ENCODE measurements around the gene GPC1. TPM values are rescaled to one million over a fixed set of nuclear protein-coding genes. Genes with fewer than 3 reads are reported as not detected.

GPC1 gene
- total and polyA plus RNA-seq, 4 donors = 28.0 to 66.8 (median 47.5) TPM

GRCh38 chr2:240395896-240396622 is 39.4 kb upstream of the GPC1 start:
- intact Hi-C loops (cut with DNase I) = no loop called here
- H3K4me3 ChIP-seq (ENCODE audit: low read length in 2 of 2) = no peak overlapping the region
- no peaks in the 10 kb centered on the region for H3K4me1 ChIP-seq (ENCODE audit: control insufficient read depth in 1 of 2, insufficient read depth in 2 of 2, low read length in 2 of 2)
- 95 to 98% methylated on average over 10 of the region's 10 CpGs for WGBS, 2 donors
- no peaks in the 10 kb centered on the region for H3K36me3 ChIP-seq (ENCODE audit: control insufficient read depth in 1 of 2, insufficient read depth in 2 of 2, low read length in 1 of 2)
- H3K27ac ChIP-seq (ENCODE audit: low read depth in 1 of 2, low read length in 2 of 2) = no peak overlapping the region
- DNase-seq (peak in 1 of 2 donors; percentile 71), ATAC-seq (ENCODE audit: low FRiP score) (no peak)
- H3K9me3 ChIP-seq (ENCODE audit: control insufficient read depth, low read length) = no peaks in the 10 kb centered on the region
- no peaks in the 10 kb centered on the region for H3K27me3 ChIP-seq (ENCODE audit: control insufficient read depth in 1 of 2, insufficient read depth in 2 of 2, low read length in 1 of 2)

- intact Hi-C loops (cut with DNase I) = no loop called here
- ATAC-seq (ENCODE audit: low FRiP score) (no peak), DNase-seq (peak; percentile 39 to 63)
- Histone ChIP-seq H3K27ac (ENCODE audit: low read depth in 1 of 2, low read length in 2 of 2) (no peak overlapping the region), H3K9me3 (ENCODE audit: control insufficient read depth, low read length) (no peaks in the 10 kb centered on the region), H3K27me3 (ENCODE audit: control insufficient read depth in 1 of 2, insufficient read depth in 2 of 2, low read length in 1 of 2) (no peaks in the 10 kb centered on the region), H3K4me3 (ENCODE audit: low read length in 2 of 2) (no peak overlapping the region), H3K36me3 (ENCODE audit: control insufficient read depth in 1 of 2, insufficient read depth in 2 of 2, low read length in 1 of 2) (no peaks in the 10 kb centered on the region), H3K4me1 (ENCODE audit: control insufficient read depth in 1 of 2, insufficient read depth in 2 of 2, low read length in 2 of 2) (no peaks in the 10 kb centered on the region)
- WGBS, 2 donors = 93 to 96% methylated on average over 12 of the region's 12 CpGs
Measured at GRCh38 chr2:240396623-240397541, 38.6 kb upstream of the GPC1 start.

- Histone ChIP-seq H3K4me3 (ENCODE audit: low read length in 2 of 2) (no peak overlapping the region), H3K27me3 (ENCODE audit: control insufficient read depth in 1 of 2, insufficient read depth in 2 of 2, low read length in 1 of 2) (no peaks in the 10 kb centered on the region), H3K27ac (ENCODE audit: low read depth in 1 of 2, low read length in 2 of 2) (no peak overlapping the region), H3K36me3 (ENCODE audit: control insufficient read depth in 1 of 2, insufficient read depth in 2 of 2, low read length in 1 of 2) (no peaks in the 10 kb centered on the region), H3K4me1 (ENCODE audit: control insufficient read depth in 1 of 2, insufficient read depth in 2 of 2, low read length in 2 of 2) (no peaks in the 10 kb centered on the region), H3K9me3 (ENCODE audit: control insufficient read depth, low read length) (no peaks in the 10 kb centered on the region)
- no peak for ATAC-seq (ENCODE audit: low FRiP score)
- DNase-seq = peak in 1 of 2 donors; percentile 44
- intact Hi-C loops (cut with DNase I) = no loop called here
- WGBS, 2 donors = 84 to 89% methylated on average over 9 of the region's 9 CpGs
Measured at GRCh38 chr2:240397542-240397916, 37.9 kb upstream of the GPC1 start.

- Histone ChIP-seq H3K27ac (ENCODE audit: low read depth in 1 of 2, low read length in 2 of 2) (no peak overlapping the region), H3K27me3 (ENCODE audit: control insufficient read depth in 1 of 2, insufficient read depth in 2 of 2, low read length in 1 of 2) (no peaks in the 10 kb centered on the region), H3K4me1 (ENCODE audit: control insufficient read depth in 1 of 2, insufficient read depth in 2 of 2, low read length in 2 of 2) (no peaks in the 10 kb centered on the region), H3K36me3 (ENCODE audit: control insufficient read depth in 1 of 2, insufficient read depth in 2 of 2, low read length in 1 of 2) (no peaks in the 10 kb centered on the region), H3K9me3 (ENCODE audit: control insufficient read depth, low read length) (no peaks in the 10 kb centered on the region), H3K4me3 (ENCODE audit: low read length in 2 of 2) (no peak overlapping the region)
- intact Hi-C loops (cut with DNase I) = no loop called here
- no peak for ATAC-seq (ENCODE audit: low FRiP score)
- whole genome bisulfite sequencing, 2 donors = 83 to 86% methylated on average over 19 of the region's 19 CpGs
- peak in 1 of 2 donors; percentile 65 for DNase-seq
Measured at GRCh38 chr2:240397924-240398645, 37.4 kb upstream of the GPC1 start.

GRCh38 chr2:240398661-240399267 is 36.7 kb upstream of the GPC1 start:
- H3K9me3 ChIP-seq (ENCODE audit: control insufficient read depth, low read length) = no peaks in the 10 kb centered on the region
- 92% methylated on average over 20 of the region's 20 CpGs for WGBS, 2 donors
- ATAC-seq (ENCODE audit: low FRiP score) = no peak
- H3K4me3 ChIP-seq (ENCODE audit: low read length in 2 of 2) = no peak overlapping the region
- H3K4me1 ChIP-seq (ENCODE audit: control insufficient read depth in 1 of 2, insufficient read depth in 2 of 2, low read length in 2 of 2) = no peaks in the 10 kb centered on the region
- intact Hi-C loops (cut with DNase I) = no loop called here
- peak in 1 of 2 donors; percentile 65 for DNase-seq
- no peaks in the 10 kb centered on the region for H3K36me3 ChIP-seq (ENCODE audit: control insufficient read depth in 1 of 2, insufficient read depth in 2 of 2, low read length in 1 of 2)
- H3K27ac ChIP-seq (ENCODE audit: low read depth in 1 of 2, low read length in 2 of 2) = no peak overlapping the region
- H3K27me3 ChIP-seq (ENCODE audit: control insufficient read depth in 1 of 2, insufficient read depth in 2 of 2, low read length in 1 of 2) = no peaks in the 10 kb centered on the region

- 95 to 96% methylated on average over 14 of the region's 14 CpGs for WGBS, 2 donors
- DNase-seq = peak in 1 of 2 donors; percentile 68
Measured at GRCh38 chr2:240399419-240400324, 35.8 kb upstream of the GPC1 start.

GRCh38 chr2:240400371-240401161 is 34.9 kb upstream of the GPC1 start:
- no peaks in the 10 kb centered on the region for H3K9me3 ChIP-seq (ENCODE audit: control insufficient read depth, low read length)
- H3K27me3 ChIP-seq (ENCODE audit: control insufficient read depth in 1 of 2, insufficient read depth in 2 of 2, low read length in 1 of 2) = no peaks in the 10 kb centered on the region
- H3K4me1 ChIP-seq (ENCODE audit: control insufficient read depth in 1 of 2, insufficient read depth in 2 of 2, low read length in 2 of 2) = no peaks in the 10 kb centered on the region
- intact Hi-C loops (cut with DNase I) = no loop called here
- ATAC-seq (ENCODE audit: low FRiP score) (no peak), DNase-seq (peak; percentile 40 to 72)
- H3K4me3 ChIP-seq (ENCODE audit: low read length in 2 of 2) = no peak overlapping the region
- no peak overlapping the region for H3K27ac ChIP-seq (ENCODE audit: low read depth in 1 of 2, low read length in 2 of 2)
- no peaks in the 10 kb centered on the region for H3K36me3 ChIP-seq (ENCODE audit: control insufficient read depth in 1 of 2, insufficient read depth in 2 of 2, low read length in 1 of 2)
- WGBS, 2 donors = 89 to 92% methylated on average over 22 of the region's 22 CpGs

More at GRCh38 chr2:240399419-240400324, 35.8 kb upstream of the GPC1 start:
- Histone ChIP-seq H3K36me3 (ENCODE audit: control insufficient read depth in 1 of 2, insufficient read depth in 2 of 2, low read length in 1 of 2) (no peaks in the 10 kb centered on the region), H3K27me3 (ENCODE audit: control insufficient read depth in 1 of 2, insufficient read depth in 2 of 2, low read length in 1 of 2) (no peaks in the 10 kb centered on the region), H3K9me3 (ENCODE audit: control insufficient read depth, low read length) (no peaks in the 10 kb centered on the region), H3K4me3 (ENCODE audit: low read length in 2 of 2) (no peak overlapping the region), H3K4me1 (ENCODE audit: control insufficient read depth in 1 of 2, insufficient read depth in 2 of 2, low read length in 2 of 2) (no peaks in the 10 kb centered on the region), H3K27ac (ENCODE audit: low read depth in 1 of 2, low read length in 2 of 2) (no peak overlapping the region)
- no peak for ATAC-seq (ENCODE audit: low FRiP score)
- intact Hi-C loops (cut with DNase I) = no loop called here
